Breast epithelium (tissue), 3 donors: ENCODE data around the gene PRLR.
"Not testable (repeated sequence)": the region's sequence is repeated elsewhere in the genome, so short reads cannot be mapped to it uniquely, and the experiment has no call there.

Experiments used
- POLR2A ChIP-seq: fragments of 450-650 bp; IDR thresholded peaks from one replicate; pipeline ENCODE4 v1.6.1; 2016; ENCODE audit warnings: antibody characterized with exemption, mild to moderate bottlenecking, moderate library complexity
- POLR2AphosphoS5 ChIP-seq, 3 donors: sonication (generic); formaldehyde crosslinking; IDR thresholded peaks; one replicate each; pipeline ENCODE4 v1.6.1; 2017; ENCODE audit warnings: antibody characterized with exemption in 3 of 3
- TF ChIP-seq, protein P1 (sequence below), 3 donors: fragments of 450-650 bp; IDR thresholded peaks; one replicate each; pipeline ENCODE4 v1.5.1; 2016 to 2017; ENCODE audit warnings: antibody characterized with exemption in 3 of 3, mild to moderate bottlenecking in 3 of 3, moderate library complexity in 3 of 3

DNA sequence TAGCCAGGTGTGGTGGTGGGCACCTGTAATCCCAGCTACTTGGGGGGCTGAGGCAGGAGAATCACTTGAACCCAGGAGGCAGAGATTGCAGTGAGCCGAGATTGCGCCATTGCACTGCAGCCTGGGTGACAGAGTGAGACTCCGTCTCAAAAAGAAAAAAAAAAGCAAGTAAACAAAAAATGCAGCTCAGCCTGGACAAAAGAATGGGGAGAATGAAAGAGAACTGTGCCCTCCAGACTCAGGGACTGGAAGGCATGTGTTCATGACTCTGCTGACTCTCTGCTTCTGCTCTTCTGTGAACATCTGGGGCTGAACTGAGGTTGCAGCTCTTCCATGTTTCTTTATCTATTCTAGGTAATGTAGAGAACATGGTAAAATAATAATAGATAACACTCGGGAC, 194.4 kb downstream of the PRLR start:
- TF ChIP-seq, protein P1, sequence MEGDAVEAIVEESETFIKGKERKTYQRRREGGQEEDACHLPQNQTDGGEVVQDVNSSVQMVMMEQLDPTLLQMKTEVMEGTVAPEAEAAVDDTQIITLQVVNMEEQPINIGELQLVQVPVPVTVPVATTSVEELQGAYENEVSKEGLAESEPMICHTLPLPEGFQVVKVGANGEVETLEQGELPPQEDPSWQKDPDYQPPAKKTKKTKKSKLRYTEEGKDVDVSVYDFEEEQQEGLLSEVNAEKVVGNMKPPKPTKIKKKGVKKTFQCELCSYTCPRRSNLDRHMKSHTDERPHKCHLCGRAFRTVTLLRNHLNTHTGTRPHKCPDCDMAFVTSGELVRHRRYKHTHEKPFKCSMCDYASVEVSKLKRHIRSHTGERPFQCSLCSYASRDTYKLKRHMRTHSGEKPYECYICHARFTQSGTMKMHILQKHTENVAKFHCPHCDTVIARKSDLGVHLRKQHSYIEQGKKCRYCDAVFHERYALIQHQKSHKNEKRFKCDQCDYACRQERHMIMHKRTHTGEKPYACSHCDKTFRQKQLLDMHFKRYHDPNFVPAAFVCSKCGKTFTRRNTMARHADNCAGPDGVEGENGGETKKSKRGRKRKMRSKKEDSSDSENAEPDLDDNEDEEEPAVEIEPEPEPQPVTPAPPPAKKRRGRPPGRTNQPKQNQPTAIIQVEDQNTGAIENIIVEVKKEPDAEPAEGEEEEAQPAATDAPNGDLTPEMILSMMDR (IDR thresholded peaks at IDR 0.05) = not testable (repeated sequence)
- TF ChIP-seq POLR2A; POLR2AphosphoS5 (IDR thresholded peaks at IDR 0.05): not testable (repeated sequence)
